Subcutaneous abdominal adipose tissue (tissue), 5 donors: ENCODE data around the gene SCMH1.
"Not testable (repeated sequence)": the region's sequence is repeated elsewhere in the genome, so short reads cannot be mapped to it uniquely, and the experiment has no call there.

ENCODE experiments used
- H3K27ac ChIP-seq: one replicate; pipeline ENCODE4 v1.7.0; 2013; ENCODE audit warnings: low read depth, mild to moderate bottlenecking, inconsistent platforms, low read length, moderate library complexity
- H3K27me3 ChIP-seq, 5 donors: one replicate each; pipeline ENCODE4 v1.7.0; 2013; ENCODE audit warnings: low read length in 5 of 5, inconsistent platforms in 1 of 5; ENCODE audit not compliant: control insufficient read depth in 5 of 5, insufficient read depth in 4 of 5
- H3K36me3 ChIP-seq, 5 donors: one replicate each; pipeline ENCODE4 v1.7.0; 2013; ENCODE audit warnings: low read length in 5 of 5; ENCODE audit not compliant: control insufficient read depth in 5 of 5, insufficient read depth in 5 of 5
- H3K4me1 ChIP-seq, 5 donors: one replicate each; pipeline ENCODE4 v1.7.0; 2013; ENCODE audit warnings: low read length in 5 of 5, mild to moderate bottlenecking in 3 of 5, moderate library complexity in 1 of 5; ENCODE audit not compliant: control insufficient read depth in 5 of 5, insufficient read depth in 5 of 5
- H3K4me3 ChIP-seq, 5 donors: one replicate each; pipeline ENCODE4 v1.7.0; 2013; ENCODE audit warnings: low read length in 5 of 5, low read depth in 1 of 5
- H3K9ac ChIP-seq, 5 donors: one replicate each; pipeline ENCODE4 v1.7.0; 2013; ENCODE audit warnings: low read length in 5 of 5, mild to moderate bottlenecking in 4 of 5, moderate library complexity in 3 of 5
- H3K9me3 ChIP-seq, 5 donors: one replicate each; pipeline ENCODE4 v1.7.0; 2013; ENCODE audit warnings: low read length in 5 of 5; ENCODE audit not compliant: control insufficient read depth in 5 of 5
- donor health status: healthy.
- donor health status: healthy.
- donor health status: healthy.
- donor health status: healthy.
- donor health status: healthy.

The SCMH1 gene

DNA sequence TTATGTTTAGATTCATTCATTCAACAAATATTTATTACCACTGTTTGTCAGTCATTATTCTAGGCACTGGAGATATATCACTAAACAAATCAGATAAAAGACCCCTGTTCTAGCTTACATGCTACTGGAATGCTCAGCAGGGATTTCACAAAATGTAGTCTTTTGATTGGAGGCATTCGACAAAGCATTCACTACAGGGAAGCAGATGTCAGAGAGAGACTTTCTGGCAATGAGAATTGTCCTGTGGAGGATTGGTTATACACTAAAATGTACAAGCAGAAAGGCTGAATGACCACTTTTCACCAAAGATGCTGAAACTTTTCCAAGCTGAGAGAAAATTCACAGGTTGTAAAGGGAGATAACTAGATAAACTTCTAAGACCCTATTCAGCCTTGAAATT is 57.7 kb downstream of the SCMH1 start:
- no peaks in the 10 kb centered on the region for H3K4me1 ChIP-seq
- no peak overlapping the region for H3K4me3 ChIP-seq
- H3K27ac ChIP-seq = no peak overlapping the region
- peaks cover 0 to 4% (median 0%) of the 10 kb centered on the region in 5 donors for H3K36me3 ChIP-seq
- H3K9ac ChIP-seq = no peak overlapping the region
- H3K27me3 ChIP-seq = no peaks in the 10 kb centered on the region
- H3K9me3 ChIP-seq = no peaks in the 10 kb centered on the region

DNA sequence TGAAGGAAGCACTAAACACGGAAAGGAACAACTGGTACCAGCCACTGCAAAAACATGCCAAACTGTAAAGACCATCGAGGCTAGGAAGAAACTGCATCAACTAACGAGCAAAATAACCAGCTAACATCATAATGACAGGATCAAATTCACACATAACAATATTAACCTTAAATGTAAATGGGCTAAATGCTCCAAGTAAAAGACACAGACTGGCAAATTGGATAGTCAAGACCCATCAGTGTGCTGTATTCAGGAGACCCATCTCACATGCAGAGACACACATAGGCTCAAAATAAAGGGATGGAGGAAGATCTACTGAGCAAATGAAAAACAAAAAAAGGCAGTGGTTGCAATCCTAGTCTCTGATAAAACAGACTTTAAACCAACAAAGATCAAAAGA is 63.9 kb downstream of the SCMH1 start:
- H3K9me3 ChIP-seq, H3K9ac ChIP-seq, H3K4me1 ChIP-seq, H3K27ac ChIP-seq, H3K4me3 ChIP-seq, H3K27me3 ChIP-seq, H3K36me3 ChIP-seq: not testable (repeated sequence)

- Histone ChIP-seq H3K9me3 (no peaks in the 10 kb centered on the region), H3K4me1 (no peaks in the 10 kb centered on the region), H3K27ac (no peak overlapping the region), H3K36me3 (peaks cover 0 to 5% (median 0%) of the 10 kb centered on the region in 5 donors), H3K27me3 (no peaks in the 10 kb centered on the region), H3K9ac (no peak overlapping the region), H3K4me3 (no peak overlapping the region)
Measured at GRCh38 chr1:41175546-41175945, 66.6 kb downstream of the SCMH1 start.

DNA sequence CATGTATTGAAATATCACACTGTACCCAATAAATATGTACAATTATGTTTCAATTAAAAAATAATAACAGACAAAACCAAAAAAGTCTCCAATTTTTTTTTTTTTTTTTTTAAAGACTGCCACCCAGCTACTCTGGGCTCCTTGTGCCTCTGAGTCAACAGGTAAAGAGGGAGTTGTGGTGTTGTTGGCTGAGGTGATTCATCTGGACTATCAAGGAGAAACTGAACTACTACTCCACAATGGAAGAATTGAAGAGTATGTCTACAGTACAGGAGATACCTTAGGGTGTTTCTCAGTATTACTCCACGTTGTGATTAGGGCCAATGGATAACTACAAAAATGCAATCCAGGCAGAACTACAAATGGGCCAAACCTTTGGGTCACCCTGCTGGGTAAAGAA is 67.9 kb downstream of the SCMH1 start:
- Histone ChIP-seq H3K27me3 (no peaks in the 10 kb centered on the region), H3K4me3 (no peak overlapping the region), H3K9ac (no peak overlapping the region), H3K4me1 (no peaks in the 10 kb centered on the region), H3K9me3 (no peaks in the 10 kb centered on the region), H3K27ac (no peak overlapping the region), H3K36me3 (peaks cover 0 to 5% (median 0%) of the 10 kb centered on the region in 5 donors)

DNA sequence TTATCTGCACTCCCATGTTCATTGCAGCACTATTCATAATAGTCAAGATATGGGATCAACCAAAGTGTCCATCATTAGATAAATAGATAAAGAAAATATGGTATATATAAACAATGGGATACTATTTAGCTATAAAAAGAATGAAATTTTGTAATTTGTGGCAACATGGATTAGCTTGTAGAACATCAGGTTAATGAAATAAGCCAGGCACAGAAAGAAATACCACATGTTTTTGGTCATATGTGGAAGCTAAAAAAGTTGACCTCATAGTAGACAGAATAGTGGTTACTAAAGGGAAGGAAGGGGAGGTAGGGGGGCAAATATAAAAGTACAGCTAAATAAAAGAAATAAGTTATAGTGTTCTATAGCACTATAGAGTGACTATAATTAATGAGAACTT is 68.5 kb downstream of the SCMH1 start:
- peaks cover 0 to 5% (median 0%) of the 10 kb centered on the region in 5 donors for H3K36me3 ChIP-seq
- H3K27ac ChIP-seq = no peak overlapping the region
- no peaks in the 10 kb centered on the region for H3K27me3 ChIP-seq
- H3K4me3 ChIP-seq = no peak overlapping the region
- H3K9ac ChIP-seq = no peak overlapping the region
- H3K9me3 ChIP-seq = no peaks in the 10 kb centered on the region
- H3K4me1 ChIP-seq = no peaks in the 10 kb centered on the region

GRCh38 chr1:41171266-41171874 is 70.7 kb downstream of the SCMH1 start:
- no peak overlapping the region for H3K9ac ChIP-seq
- H3K36me3 ChIP-seq = peaks cover 0 to 5% (median 0%) of the 10 kb centered on the region in 5 donors
- H3K4me3 ChIP-seq = no peak overlapping the region
- peaks cover 0 to 6% (median 4%) of the 10 kb centered on the region in 5 donors for H3K9me3 ChIP-seq
- no peaks in the 10 kb centered on the region for H3K4me1 ChIP-seq
- H3K27me3 ChIP-seq = no peaks in the 10 kb centered on the region
- no peak overlapping the region for H3K27ac ChIP-seq

DNA sequence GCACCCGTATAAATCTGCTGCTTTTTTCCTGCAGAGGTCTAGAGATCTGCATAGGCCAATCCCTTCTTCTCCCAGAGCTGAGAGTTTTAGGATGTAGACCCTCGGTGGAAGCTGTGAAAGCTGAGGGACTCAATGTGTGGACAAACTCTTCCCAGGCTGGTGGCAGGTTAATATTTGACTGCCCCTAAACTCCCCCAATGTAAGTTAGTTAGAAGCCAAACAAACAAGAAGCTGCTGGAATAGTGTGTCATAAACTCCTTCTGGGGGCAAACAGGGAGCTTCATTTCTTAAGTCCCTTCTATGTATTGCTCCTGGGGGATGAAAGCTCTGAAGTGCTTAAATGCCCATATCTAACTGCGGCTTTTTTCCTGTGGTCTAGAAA is 72.3 kb downstream of the SCMH1 start:
- Histone ChIP-seq H3K36me3 (peaks cover 0 to 3% (median 0%) of the 10 kb centered on the region in 5 donors), H3K27ac (no peak overlapping the region), H3K4me1 (no peaks in the 10 kb centered on the region), H3K9me3 (peaks cover 0 to 6% (median 4%) of the 10 kb centered on the region in 5 donors), H3K27me3 (no peaks in the 10 kb centered on the region), H3K4me3 (no peak overlapping the region), H3K9ac (no peak overlapping the region)

GRCh38 chr1:41169066-41169798 is 72.9 kb downstream of the SCMH1 start:
- Histone ChIP-seq H3K27ac (no peak overlapping the region), H3K9ac (no peak overlapping the region), H3K9me3 (peaks cover 0 to 6% (median 4%) of the 10 kb centered on the region in 5 donors), H3K4me3 (no peak overlapping the region), H3K36me3 (peaks cover 0 to 3% (median 0%) of the 10 kb centered on the region in 5 donors), H3K4me1 (no peaks in the 10 kb centered on the region), H3K27me3 (no peaks in the 10 kb centered on the region)

- Histone ChIP-seq H3K27ac (no peak overlapping the region), H3K4me1 (no peaks in the 10 kb centered on the region), H3K36me3 (peaks cover 0 to 6% (median 3%) of the 10 kb centered on the region in 5 donors), H3K4me3 (no peak overlapping the region), H3K9me3 (peaks cover 0 to 6% (median 4%) of the 10 kb centered on the region in 5 donors), H3K9ac (no peak overlapping the region), H3K27me3 (no peaks in the 10 kb centered on the region)
Measured at GRCh38 chr1:41167667-41168066, 74.4 kb downstream of the SCMH1 start.

GRCh38 chr1:41164727-41165126 is 77.4 kb downstream of the SCMH1 start:
- Histone ChIP-seq H3K27ac (no peak overlapping the region), H3K4me3 (no peak overlapping the region), H3K36me3 (peaks cover 4 to 15% (median 10%) of the 10 kb centered on the region in 5 donors), H3K4me1 (no peaks in the 10 kb centered on the region), H3K27me3 (no peaks in the 10 kb centered on the region), H3K9me3 (peaks cover 0 to 6% (median 4%) of the 10 kb centered on the region in 5 donors), H3K9ac (no peak overlapping the region)
